Neutrophil (primary cell): ENCODE results near the gene NAA80.
A peak's percentile ranks its signal among the peaks of the same experiment; 100 is the strongest.

Source experiments
- H3K27ac ChIP-seq: fragments of 200-600 bp; sonication (generic); 2 replicates; pipeline ENCODE4 v1.5.1; 2016; ENCODE audit warnings: mild to moderate bottlenecking, moderate library complexity
- H3K27me3 ChIP-seq: fragments of 200-600 bp; sonication (generic); 2 replicates; pipeline ENCODE4 v1.6.0; 2016; ENCODE audit warnings: mild to moderate bottlenecking
- H3K36me3 ChIP-seq: fragments of 200-600 bp; sonication (generic); 2 replicates; pipeline ENCODE4 v1.5.1; 2017
- H3K4me1 ChIP-seq, 2 experiments: fragments of 200-600 bp in 1 of 2; sonication (generic) in 1 of 2; 1 replicate in 1 of 2; 2 replicates in 1 of 2; pipeline versions ENCODE4 v1.5.1 to v1.6.1; 2013 to 2016; ENCODE audit warnings: low read depth in 1 of 2, low read length in 1 of 2, mild to moderate bottlenecking in 1 of 2, moderate library complexity in 1 of 2; ENCODE audit not compliant: control insufficient read depth in 1 of 2, insufficient read depth in 1 of 2
- H3K4me3 ChIP-seq, 2 experiments: fragments of 200-600 bp in 1 of 2; sonication (generic) in 1 of 2; 1 replicate in 1 of 2; 2 replicates in 1 of 2; pipeline ENCODE4 v1.5.1; 2013 to 2016; ENCODE audit warnings: low read depth in 1 of 2, low read length in 1 of 2, mild to moderate bottlenecking in 1 of 2, moderate library complexity in 1 of 2
- H3K9me3 ChIP-seq: fragments of 200-600 bp; sonication (generic); 2 replicates; pipeline ENCODE4 v1.5.1; 2016
- TF ChIP-seq, protein P1 (sequence below): fragments of 200-600 bp; sonication (generic); IDR thresholded peaks from 2 replicates; pipeline ENCODE4 v1.5.1; 2016; ENCODE audit warnings: antibody characterized with exemption

NAA80 gene

GRCh38 chr3:50298836-50299637, at the start of gene NAA80, which contains the start of gene HYAL3:
NAA80 (minus strand) TSS chr3:50299405; CDS start chr3:50297463, 1,942 bp downstream.
HYAL3 (minus strand) TSS chr3:50299405; CDS start chr3:50295602, 3,803 bp downstream.
- Histone ChIP-seq H3K27me3 (no peaks in the 10 kb centered on the region), H3K9me3 (no peaks in the 10 kb centered on the region), H3K36me3 (no peaks in the 10 kb centered on the region), H3K4me1 (peaks cover 37 to 40% of the 10 kb centered on the region in 2 experiments), H3K27ac (peak within 1 kb of the TSS; percentile 97), H3K4me3 (peak within 1 kb of the TSS; percentile 72 to 80)
- TF ChIP-seq, protein P1, sequence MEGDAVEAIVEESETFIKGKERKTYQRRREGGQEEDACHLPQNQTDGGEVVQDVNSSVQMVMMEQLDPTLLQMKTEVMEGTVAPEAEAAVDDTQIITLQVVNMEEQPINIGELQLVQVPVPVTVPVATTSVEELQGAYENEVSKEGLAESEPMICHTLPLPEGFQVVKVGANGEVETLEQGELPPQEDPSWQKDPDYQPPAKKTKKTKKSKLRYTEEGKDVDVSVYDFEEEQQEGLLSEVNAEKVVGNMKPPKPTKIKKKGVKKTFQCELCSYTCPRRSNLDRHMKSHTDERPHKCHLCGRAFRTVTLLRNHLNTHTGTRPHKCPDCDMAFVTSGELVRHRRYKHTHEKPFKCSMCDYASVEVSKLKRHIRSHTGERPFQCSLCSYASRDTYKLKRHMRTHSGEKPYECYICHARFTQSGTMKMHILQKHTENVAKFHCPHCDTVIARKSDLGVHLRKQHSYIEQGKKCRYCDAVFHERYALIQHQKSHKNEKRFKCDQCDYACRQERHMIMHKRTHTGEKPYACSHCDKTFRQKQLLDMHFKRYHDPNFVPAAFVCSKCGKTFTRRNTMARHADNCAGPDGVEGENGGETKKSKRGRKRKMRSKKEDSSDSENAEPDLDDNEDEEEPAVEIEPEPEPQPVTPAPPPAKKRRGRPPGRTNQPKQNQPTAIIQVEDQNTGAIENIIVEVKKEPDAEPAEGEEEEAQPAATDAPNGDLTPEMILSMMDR = peak; percentile 92

DNA sequence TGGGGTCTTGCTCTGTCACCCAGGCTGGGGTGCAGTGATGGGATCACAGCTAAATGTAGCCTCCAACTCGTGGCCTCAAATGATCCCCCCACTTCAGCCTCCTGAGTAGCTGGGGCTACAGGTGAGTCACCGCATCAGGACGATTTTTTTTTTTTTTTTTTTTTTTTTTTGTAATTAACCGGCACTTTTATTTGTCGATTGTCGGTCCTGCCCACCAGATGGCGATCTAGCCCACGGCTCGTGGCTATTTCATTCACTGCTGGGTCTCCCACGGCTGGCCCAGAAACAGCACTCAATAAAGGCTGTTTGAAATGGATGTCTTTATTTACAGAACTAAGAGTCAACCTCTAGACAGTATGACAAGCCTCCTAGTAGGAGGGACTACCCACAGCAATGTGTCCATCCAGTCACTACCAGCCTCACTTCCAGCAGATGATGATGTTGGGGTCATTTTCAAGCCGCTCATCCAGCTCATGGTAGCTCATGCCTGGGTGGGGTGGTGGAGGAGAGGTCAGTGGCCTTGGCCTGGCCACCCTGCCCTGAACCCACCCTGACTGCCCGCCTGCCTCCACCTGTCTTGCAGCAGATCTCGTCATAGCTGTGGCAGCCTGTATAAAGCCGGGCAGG, 48.1 kb upstream of the NAA80 start:
- no peaks in the 10 kb centered on the region for H3K9me3 ChIP-seq
- no peaks in the 10 kb centered on the region for H3K27me3 ChIP-seq
- H3K4me3 ChIP-seq = no peak overlapping the region
- H3K4me1 ChIP-seq = peaks cover 53 to 54% of the 10 kb centered on the region in 2 experiments
- H3K27ac ChIP-seq = peak overlapping the region; percentile 45
- TF ChIP-seq, protein P1 = peak; percentile 22
- H3K36me3 ChIP-seq = peaks cover 21% of the 10 kb centered on the region

GRCh38 chr3:50345586-50346234, 46.5 kb upstream of the NAA80 start, which contains the start of gene ZMYND10:
ZMYND10 (minus strand) TSS chr3:50345732; CDS start chr3:50345579, 153 bp downstream.
- Histone ChIP-seq H3K4me1 (peaks cover 59 to 61% of the 10 kb centered on the region in 2 experiments), H3K36me3 (peaks cover 14% of the 10 kb centered on the region), H3K4me3 (peak within 1 kb of the TSS; percentile 53 to 67), H3K27me3 (no peaks in the 10 kb centered on the region), H3K9me3 (no peaks in the 10 kb centered on the region), H3K27ac (peak within 1 kb of the TSS; percentile 58)
- TF ChIP-seq, protein P1 = no peak

DNA sequence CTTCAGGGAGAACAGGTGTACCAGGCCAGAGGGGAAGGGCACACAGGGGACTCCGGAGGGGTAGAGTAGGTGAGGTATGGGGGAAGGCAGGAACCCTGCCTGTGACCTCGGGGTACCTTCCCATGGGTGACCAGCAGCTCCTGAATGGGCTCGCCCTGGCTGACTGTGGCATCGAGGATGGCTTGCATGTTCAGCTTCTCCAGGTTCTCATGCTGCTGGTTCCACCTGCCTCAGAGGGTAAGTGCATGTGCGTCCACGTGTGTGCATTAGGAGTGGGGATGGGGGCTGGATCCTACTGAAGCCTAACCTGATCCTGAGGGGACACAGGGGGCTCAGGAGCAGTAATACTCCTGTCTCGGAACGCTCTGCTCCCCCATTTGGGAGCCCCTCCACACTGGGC, 45.8 kb upstream of the NAA80 start:
- Histone ChIP-seq H3K36me3 (peaks cover 14% of the 10 kb centered on the region), H3K27me3 (no peaks in the 10 kb centered on the region), H3K4me3 (peak overlapping the region; percentile 53 to 67), H3K4me1 (peaks cover 60 to 63% of the 10 kb centered on the region in 2 experiments), H3K9me3 (no peaks in the 10 kb centered on the region), H3K27ac (no peak overlapping the region)
- TF ChIP-seq, protein P1 = no peak

- peak overlapping the region; percentile 100 for H3K27ac ChIP-seq
- peaks cover 6% of the 10 kb centered on the region for H3K36me3 ChIP-seq
- H3K27me3 ChIP-seq = no peaks in the 10 kb centered on the region
- H3K4me1 ChIP-seq = peaks cover 67 to 72% of the 10 kb centered on the region in 2 experiments
- TF ChIP-seq, protein P1 = no peak
- H3K9me3 ChIP-seq = no peaks in the 10 kb centered on the region
- no peak overlapping the region for H3K4me3 ChIP-seq
Observed at GRCh38 chr3:50342813-50343633, 43.8 kb upstream of the NAA80 start.
